GM19035 (cell line): ENCODE results near the gene SAFB2.

Source experiments
- ATAC-seq: cut with Tn5 transposase; IDR thresholded peaks from one replicate; pipeline ENCODE4 v1.9.1; 2021; ENCODE audit not compliant: unreplicated experiment

Gene SAFB2

GRCh38 chr19:5635427-5635826 is 12.9 kb upstream of the SAFB2 start:
- ATAC-seq: no peak

- no peak for ATAC-seq
Measured at GRCh38 chr19:5632657-5633056, 10.1 kb upstream of the SAFB2 start.

- ATAC-seq: no peak
Measured at GRCh38 chr19:5632241-5632612, 9.7 kb upstream of the SAFB2 start.

GRCh38 chr19:5631567-5632240 is 9.1 kb upstream of the SAFB2 start:
- ATAC-seq: no peak

GRCh38 chr19:5628919-5629481 is 6.4 kb upstream of the SAFB2 start:
- no peak for ATAC-seq

- no peak for ATAC-seq
Measured at GRCh38 chr19:5628461-5628860, 5.9 kb upstream of the SAFB2 start.

GRCh38 chr19:5627395-5627904 is 4.9 kb upstream of the SAFB2 start:
- no peak for ATAC-seq

- ATAC-seq: no peak
Measured at GRCh38 chr19:5625641-5626040, 3.1 kb upstream of the SAFB2 start.

GRCh38 chr19:5624741-5625278 is 2.2 kb upstream of the SAFB2 start:
- no peak for ATAC-seq

- no peak for ATAC-seq
Measured at GRCh38 chr19:5624018-5624663, 1.6 kb upstream of the SAFB2 start.

GRCh38 chr19:5623397-5624017 is 931 bp upstream of the SAFB2 start:
- ATAC-seq: peak; percentile 12

- no peak for ATAC-seq
Measured at GRCh38 chr19:5621945-5622464, 571 bp downstream of the SAFB2 start.

GRCh38 chr19:5621311-5621944 is 1.1 kb downstream of the SAFB2 start:
- no peak for ATAC-seq

GRCh38 chr19:5619946-5620345 is 2.6 kb downstream of the SAFB2 start:
- ATAC-seq: no peak

GRCh38 chr19:5618591-5618990 is 4.0 kb downstream of the SAFB2 start:
- ATAC-seq: no peak

GRCh38 chr19:5617080-5617479 is 5.5 kb downstream of the SAFB2 start:
- ATAC-seq: no peak

- ATAC-seq: no peak
Measured at GRCh38 chr19:5615756-5616327, 6.7 kb downstream of the SAFB2 start.

- ATAC-seq: no peak
Measured at GRCh38 chr19:5612891-5613865, 9.4 kb downstream of the SAFB2 start.

- no peak for ATAC-seq
Measured at GRCh38 chr19:5609881-5610448, 12.6 kb downstream of the SAFB2 start.
